ENCODE data around the gene C22orf42.
"Not testable (repeated sequence)": the region's sequence is repeated elsewhere in the genome, so short reads cannot be mapped to it uniquely, and the experiment has no call there.

The C22orf42 gene

GRCh38 chr22:32164075-32164860 lies 5.2 kb upstream of the C22orf42 start:
- no peak for TF ChIP-seq POLR2A (IDR thresholded peaks at IDR 0.05; ENCODE audit: low read depth, low read length)
- FAIRE-seq: no peak
- no peak for DNase-seq (ENCODE audit: insufficient read length, low spot score)

- FAIRE-seq; DNase-seq (ENCODE audit: insufficient read length, low spot score): not testable (repeated sequence)
Measured at GRCh38 chr22:32160411-32160810, 1.3 kb upstream of the C22orf42 start.

GRCh38 chr22:32157632-32158031 lies 1.5 kb downstream of the C22orf42 start:
- DNase-seq (ENCODE audit: insufficient read length, low spot score); FAIRE-seq: not testable (repeated sequence)

- FAIRE-seq; DNase-seq (ENCODE audit: insufficient read length, low spot score): not testable (repeated sequence)
Measured at GRCh38 chr22:32154727-32155126, 4.4 kb downstream of the C22orf42 start.

- not testable (repeated sequence) for FAIRE-seq; DNase-seq (ENCODE audit: insufficient read length, low spot score)
Measured at GRCh38 chr22:32151641-32152040, 7.5 kb downstream of the C22orf42 start.

- DNase-seq (ENCODE audit: insufficient read length, low spot score); FAIRE-seq: not testable (repeated sequence)
Measured at GRCh38 chr22:32150647-32151046, 8.5 kb downstream of the C22orf42 start.

GRCh38 chr22:32148372-32148771 lies 10.7 kb downstream of the C22orf42 start:
- DNase-seq (ENCODE audit: insufficient read length, low spot score); FAIRE-seq: not testable (repeated sequence)

GRCh38 chr22:32147128-32147527 lies 12.0 kb downstream of the C22orf42 start:
- not testable (repeated sequence) for FAIRE-seq; DNase-seq (ENCODE audit: insufficient read length, low spot score)

GRCh38 chr22:32144496-32145274 lies 14.4 kb downstream of the C22orf42 start:
- DNase-seq (ENCODE audit: insufficient read length, low spot score) (no peak), FAIRE-seq (no peak)
- TF ChIP-seq POLR2A (IDR thresholded peaks at IDR 0.05; ENCODE audit: low read depth, low read length): no peak

- FAIRE-seq (no peak), DNase-seq (ENCODE audit: insufficient read length, low spot score) (no peak)
- TF ChIP-seq POLR2A (IDR thresholded peaks at IDR 0.05; ENCODE audit: low read depth, low read length): no peak
Measured at GRCh38 chr22:32142600-32142999, 16.5 kb downstream of the C22orf42 start.

- FAIRE-seq; DNase-seq (ENCODE audit: insufficient read length, low spot score): not testable (repeated sequence)
Measured at GRCh38 chr22:32140688-32141087, 18.4 kb downstream of the C22orf42 start.

GRCh38 chr22:32138576-32138975 lies 20.5 kb downstream of the C22orf42 start:
- FAIRE-seq; DNase-seq (ENCODE audit: insufficient read length, low spot score): not testable (repeated sequence)

GRCh38 chr22:32137731-32138324 lies 21.3 kb downstream of the C22orf42 start:
- FAIRE-seq: peak; percentile 70
- not testable (repeated sequence) for DNase-seq (ENCODE audit: insufficient read length, low spot score)

- not testable (repeated sequence) for FAIRE-seq; DNase-seq (ENCODE audit: insufficient read length, low spot score)
Measured at GRCh38 chr22:32136881-32137280, 22.2 kb downstream of the C22orf42 start.

GRCh38 chr22:32135958-32136357 lies 23.1 kb downstream of the C22orf42 start:
- FAIRE-seq (peak; percentile 85), DNase-seq (ENCODE audit: insufficient read length, low spot score) (peak; percentile 40)

- not testable (repeated sequence) for DNase-seq (ENCODE audit: insufficient read length, low spot score); FAIRE-seq
Measured at GRCh38 chr22:32134796-32135195, 24.3 kb downstream of the C22orf42 start.

Measured in H54 (cell line).